Fibroblast of gingiva (primary cell): Measurements from ENCODE around the gene SLC9A6.
A peak's percentile ranks its signal among the peaks of the same experiment; 100 is the strongest.
"Not testable (repeated sequence)": the region's sequence is repeated elsewhere in the genome, so short reads cannot be mapped to it uniquely, and the experiment has no call there.

Experiments
- DNase-seq: peaks from one replicate; pipeline ENCODE4 v3.0.0-alpha.2; 2011; ENCODE audit warnings: low read depth

The SLC9A6 gene

GRCh38 chrX:136064661-136065043, 79.4 kb downstream of the SLC9A6 start:
- DNase-seq: no peak

- peak; percentile 49 for DNase-seq
Measured at GRCh38 chrX:136065044-136065671, 79.9 kb downstream of the SLC9A6 start.

- DNase-seq: peak; percentile 24
Measured at GRCh38 chrX:136067097-136067496, 81.9 kb downstream of the SLC9A6 start.

GRCh38 chrX:136067966-136068365, 82.7 kb downstream of the SLC9A6 start:
- no peak for DNase-seq

GRCh38 chrX:136076942-136077341, 91.7 kb downstream of the SLC9A6 start:
- DNase-seq: no peak

- DNase-seq: no peak
Measured at GRCh38 chrX:136080766-136081165, 95.5 kb downstream of the SLC9A6 start.

GRCh38 chrX:136086521-136086920, 101.3 kb downstream of the SLC9A6 start:
- DNase-seq: peak; percentile 62

- DNase-seq: not testable (repeated sequence)
Measured at GRCh38 chrX:136091898-136092297, 106.7 kb downstream of the SLC9A6 start.

GRCh38 chrX:136094962-136095361, 109.7 kb downstream of the SLC9A6 start:
- no peak for DNase-seq
